HepG2 (cell line): ENCODE data around the gene ETV5. TPM values are rescaled to one million over a fixed set of nuclear protein-coding genes. Genes with fewer than 3 reads are reported as not detected.

Experiments
- ATF7-NPFF ChIP-seq: sonication (generic); formaldehyde crosslinking; IDR thresholded peaks from 2 replicates; pipeline ENCODE4 v1.8.1; 2023; ENCODE audit warnings: mild to moderate bottlenecking, low read depth, missing genetic modification reagents, moderate library complexity
- FOXA3 ChIP-seq: IDR thresholded peaks from 2 replicates; pipeline ENCODE4 v1.6.1; 2016; ENCODE audit warnings: missing genetic modification reagents, missing compliant biosample characterization
- KMT2A ChIP-seq: sonication (generic); formaldehyde crosslinking; IDR thresholded peaks from 2 replicates; pipeline ENCODE4 v1.4.0; 2020; ENCODE audit warnings: missing genetic modification reagents
- NFKBIZ ChIP-seq: IDR thresholded peaks from 2 replicates; pipeline ENCODE4 v1.6.1; 2018; ENCODE audit warnings: missing genetic modification reagents, missing compliant biosample characterization
- NR2C2 ChIP-seq: sonication (generic); formaldehyde crosslinking; IDR thresholded peaks from 2 replicates; pipeline ENCODE4 v1.4.0; 2020; ENCODE audit warnings: missing genetic modification reagents, mild to moderate bottlenecking, moderate library complexity, borderline replicate concordance
- PITX1 ChIP-seq: sonication (generic); formaldehyde crosslinking; IDR thresholded peaks from 2 replicates; pipeline ENCODE4 v1.5.1; 2020; ENCODE audit warnings: mild to moderate bottlenecking, missing genetic modification reagents
- RBM39 ChIP-seq: fragments of 200-400 bp; formaldehyde crosslinking; IDR thresholded peaks from one replicate; pipeline ENCODE4 v1.6.1; 2018; ENCODE audit warnings: antibody characterized with exemption, mild to moderate bottlenecking, low read depth, low read length; ENCODE audit not compliant: poor library complexity, severe bottlenecking
- RFX1 ChIP-seq: fragments of 450-650 bp; IDR thresholded peaks from 2 replicates; pipeline ENCODE4 v1.6.1; 2017
- SALL2 ChIP-seq: sonication (generic); formaldehyde crosslinking; IDR thresholded peaks from 2 replicates; pipeline ENCODE4 v1.8.1; 2023; ENCODE audit warnings: mild to moderate bottlenecking, missing genetic modification reagents, inconsistent platforms
- SETDB1 ChIP-seq: sonication (generic); formaldehyde crosslinking; IDR thresholded peaks from 2 replicates; pipeline ENCODE4 v1.5.1; 2020; ENCODE audit warnings: missing genetic modification reagents, mild to moderate bottlenecking, borderline replicate concordance
- SP1 ChIP-seq, 2 experiments: fragments of 450-650 bp in 1 of 2; sonication (generic) in 1 of 2; formaldehyde crosslinking in 1 of 2; IDR thresholded peaks; 2 replicates each; pipeline versions ENCODE4 v1.4.0 to v1.6.1; 2016 to 2020; ENCODE audit warnings: missing genetic modification reagents in 1 of 2
- TCF12 ChIP-seq, 2 experiments: fragments of 450-650 bp in 1 of 2; sonication (generic) in 1 of 2; formaldehyde crosslinking in 1 of 2; IDR thresholded peaks; 2 replicates each; pipeline versions ENCODE4 v1.6.1 to v1.8.0; 2017 to 2022; ENCODE audit warnings: antibody characterized with exemption in 1 of 2, mild to moderate bottlenecking in 1 of 2, missing genetic modification reagents in 1 of 2, moderate library complexity in 1 of 2
- THYN1 ChIP-seq: sonication (generic); formaldehyde crosslinking; IDR thresholded peaks from 2 replicates; pipeline ENCODE4 v1.8.1; 2023; ENCODE audit warnings: low read depth, mild to moderate bottlenecking, moderate library complexity, missing genetic modification reagents, borderline replicate concordance
- ZBTB38 ChIP-seq: sonication (generic); formaldehyde crosslinking; IDR thresholded peaks from 2 replicates; pipeline ENCODE4 v1.5.1; 2020; ENCODE audit warnings: mild to moderate bottlenecking, missing genetic modification reagents
- polyA plus RNA-seq, 8 experiments: library from polyadenylated mRNA; depleted of rRNA in 3 of 8; stranded (reverse) in 7 of 8; unstranded in 1 of 8; fragments of >200 nt; fragmentation: Illumina TruSeq in 4 of 8; extraction: Trizol in 4 of 8; gene quantifications; 2 replicates each; pipeline versions ENCODE4 v1.2.1 to v1.2.3, GENCODE V29; 2011 to 2016; ENCODE audit warnings: low read depth in 4 of 8, missing spikeins in 1 of 8, mixed read lengths in 1 of 8; ENCODE audit not compliant: insufficient read depth in 1 of 8
- total RNA-seq, 5 experiments: library from RNA; depleted of rRNA; stranded (reverse); fragments of >200 nt; fragmentation: Illumina TruSeq; extraction: Trizol; gene quantifications; 2 replicates each; pipeline ENCODE4 v1.2.3, GENCODE V29; 2016; ENCODE audit warnings: low read depth in 1 of 5
- TF ChIP-seq, protein P1 (sequence below): sonication (generic); formaldehyde crosslinking; IDR thresholded peaks from 2 replicates; pipeline ENCODE4 v1.4.0; 2020; ENCODE audit warnings: low read depth, missing genetic modification reagents
- TF ChIP-seq, protein P2 (sequence below), 2 experiments: sonication (generic) in 1 of 2; formaldehyde crosslinking in 1 of 2; IDR thresholded peaks; 2 replicates each; pipeline versions ENCODE4 v1.6.1 to v1.9.0; 2014 to 2022; ENCODE audit warnings: antibody characterized with exemption in 1 of 2, borderline replicate concordance in 1 of 2, inconsistent platforms in 1 of 2, low read depth in 1 of 2, missing genetic modification reagents in 1 of 2

The ETV5 gene
- total and polyA plus RNA-seq, 2 of the 13 experiments (the other 11 are each of a cell fraction or from before 2014, with no cell fraction given), result 52.9 to 57.2 TPM

DNA sequence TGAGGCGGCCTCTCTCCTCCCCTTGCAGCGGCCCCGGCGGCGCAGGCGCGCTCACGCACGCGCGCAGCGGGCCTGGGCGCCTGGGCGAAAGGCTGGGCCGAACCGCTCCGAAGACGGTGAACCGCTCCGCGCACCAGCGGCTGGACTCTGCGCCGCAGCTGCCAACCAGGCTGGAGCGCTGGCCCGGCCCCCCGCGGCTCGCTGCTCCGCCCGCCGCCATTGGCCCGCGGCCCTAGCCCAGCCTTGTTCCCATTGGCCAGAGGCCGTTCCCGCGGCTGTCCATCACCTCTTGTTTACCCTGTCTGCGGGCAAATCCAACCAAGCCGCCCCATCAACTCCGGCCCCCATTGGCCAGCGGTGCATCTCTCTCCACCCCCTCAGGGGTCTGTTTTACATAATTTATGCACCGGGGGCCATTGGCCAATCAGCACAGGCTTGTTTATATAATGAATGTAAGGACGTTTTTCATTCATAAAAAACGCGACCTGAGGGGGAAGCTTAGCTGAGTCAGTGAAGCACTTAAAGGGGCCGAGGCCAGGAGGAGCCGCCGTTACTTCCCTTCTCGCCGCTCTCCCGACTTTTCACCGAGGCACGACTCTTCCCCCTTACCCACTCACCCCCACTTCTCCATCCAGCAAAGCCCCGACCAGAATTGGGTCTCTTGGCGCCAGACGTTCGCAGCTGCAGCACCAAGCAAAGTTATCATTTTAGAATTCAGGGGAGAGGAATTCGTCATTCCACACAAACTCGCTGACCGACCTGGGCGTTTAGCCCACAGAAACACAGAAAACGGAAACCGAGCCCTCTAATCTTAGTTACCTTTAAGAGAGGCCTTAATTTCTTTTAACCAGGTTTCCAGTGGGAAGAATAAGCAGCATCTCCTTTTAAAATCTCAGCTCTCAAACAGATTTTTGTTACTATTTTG, at the start of gene ETV5 (continued):
- TF ChIP-seq, protein P1, sequence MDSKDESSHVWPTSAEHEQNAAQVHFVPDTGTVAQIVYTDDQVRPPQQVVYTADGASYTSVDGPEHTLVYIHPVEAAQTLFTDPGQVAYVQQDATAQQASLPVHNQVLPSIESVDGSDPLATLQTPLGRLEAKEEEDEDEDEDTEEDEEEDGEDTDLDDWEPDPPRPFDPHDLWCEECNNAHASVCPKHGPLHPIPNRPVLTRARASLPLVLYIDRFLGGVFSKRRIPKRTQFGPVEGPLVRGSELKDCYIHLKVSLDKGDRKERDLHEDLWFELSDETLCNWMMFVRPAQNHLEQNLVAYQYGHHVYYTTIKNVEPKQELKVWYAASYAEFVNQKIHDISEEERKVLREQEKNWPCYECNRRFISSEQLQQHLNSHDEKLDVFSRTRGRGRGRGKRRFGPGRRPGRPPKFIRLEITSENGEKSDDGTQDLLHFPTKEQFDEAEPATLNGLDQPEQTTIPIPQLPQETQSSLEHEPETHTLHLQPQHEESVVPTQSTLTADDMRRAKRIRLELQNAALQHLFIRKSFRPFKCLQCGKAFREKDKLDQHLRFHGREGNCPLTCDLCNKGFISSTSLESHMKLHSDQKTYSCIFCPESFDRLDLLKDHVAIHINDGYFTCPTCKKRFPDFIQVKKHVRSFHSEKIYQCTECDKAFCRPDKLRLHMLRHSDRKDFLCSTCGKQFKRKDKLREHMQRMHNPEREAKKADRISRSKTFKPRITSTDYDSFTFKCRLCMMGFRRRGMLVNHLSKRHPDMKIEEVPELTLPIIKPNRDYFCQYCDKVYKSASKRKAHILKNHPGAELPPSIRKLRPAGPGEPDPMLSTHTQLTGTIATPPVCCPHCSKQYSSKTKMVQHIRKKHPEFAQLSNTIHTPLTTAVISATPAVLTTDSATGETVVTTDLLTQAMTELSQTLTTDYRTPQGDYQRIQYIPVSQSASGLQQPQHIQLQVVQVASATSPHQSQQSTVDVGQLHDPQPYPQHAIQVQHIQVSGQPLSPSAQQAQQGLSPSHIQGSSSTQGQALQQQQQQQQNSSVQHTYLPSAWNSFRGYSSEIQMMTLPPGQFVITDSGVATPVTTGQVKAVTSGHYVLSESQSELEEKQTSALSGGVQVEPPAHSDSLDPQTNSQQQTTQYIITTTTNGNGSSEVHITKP (CRISPR knock-in tag), result 0 out of 2 replicates have a peak, but pooled peaks have one; percentile 68
- no peak for TF ChIP-seq NFKBIZ (CRISPR knock-in tag)
- TF ChIP-seq NR2C2, result no peak
- peak; percentile 13; the same call in 1 of the 2 replicates for TF ChIP-seq PITX1 (CRISPR knock-in tag)
- peak; percentile 85 for TF ChIP-seq FOXA3 (CRISPR knock-in tag)
- no peak for TF ChIP-seq SETDB1 (CRISPR knock-in tag)
- TF ChIP-seq KMT2A (CRISPR knock-in tag), result peak; percentile 47; the same call in 1 of the 2 replicates
- TF ChIP-seq, protein P2, sequence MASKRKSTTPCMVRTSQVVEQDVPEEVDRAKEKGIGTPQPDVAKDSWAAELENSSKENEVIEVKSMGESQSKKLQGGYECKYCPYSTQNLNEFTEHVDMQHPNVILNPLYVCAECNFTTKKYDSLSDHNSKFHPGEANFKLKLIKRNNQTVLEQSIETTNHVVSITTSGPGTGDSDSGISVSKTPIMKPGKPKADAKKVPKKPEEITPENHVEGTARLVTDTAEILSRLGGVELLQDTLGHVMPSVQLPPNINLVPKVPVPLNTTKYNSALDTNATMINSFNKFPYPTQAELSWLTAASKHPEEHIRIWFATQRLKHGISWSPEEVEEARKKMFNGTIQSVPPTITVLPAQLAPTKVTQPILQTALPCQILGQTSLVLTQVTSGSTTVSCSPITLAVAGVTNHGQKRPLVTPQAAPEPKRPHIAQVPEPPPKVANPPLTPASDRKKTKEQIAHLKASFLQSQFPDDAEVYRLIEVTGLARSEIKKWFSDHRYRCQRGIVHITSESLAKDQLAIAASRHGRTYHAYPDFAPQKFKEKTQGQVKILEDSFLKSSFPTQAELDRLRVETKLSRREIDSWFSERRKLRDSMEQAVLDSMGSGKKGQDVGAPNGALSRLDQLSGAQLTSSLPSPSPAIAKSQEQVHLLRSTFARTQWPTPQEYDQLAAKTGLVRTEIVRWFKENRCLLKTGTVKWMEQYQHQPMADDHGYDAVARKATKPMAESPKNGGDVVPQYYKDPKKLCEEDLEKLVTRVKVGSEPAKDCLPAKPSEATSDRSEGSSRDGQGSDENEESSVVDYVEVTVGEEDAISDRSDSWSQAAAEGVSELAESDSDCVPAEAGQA (IDR thresholded peaks at IDR 0.05; ENCODE audit: low read depth), result no peak
- TF ChIP-seq, protein P2 (CRISPR knock-in tag; IDR thresholded peaks at IDR 0.05; ENCODE audit: borderline replicate concordance), result peak; percentile 68; the same call in 1 of the 2 replicates
- no peak for TF ChIP-seq RBM39
- TF ChIP-seq ZBTB38 (CRISPR knock-in tag), result 0 out of 2 replicates have a peak, but pooled peaks have one; percentile 20
- TF ChIP-seq RFX1, result no peak
- no peak for TF ChIP-seq THYN1 (CRISPR knock-in tag)
- TF ChIP-seq SALL2 (CRISPR knock-in tag), result 0 out of 2 replicates have a peak, but pooled peaks have one; percentile 23
- no peak for TF ChIP-seq TCF12 (IDR thresholded peaks at IDR 0.05)
- 0 out of 2 replicates have a peak, but pooled peaks have one; percentile 48 for TF ChIP-seq TCF12 (CRISPR knock-in tag; IDR thresholded peaks at IDR 0.05)
- TF ChIP-seq SP1 (IDR thresholded peaks at IDR 0.05), result no peak
- TF ChIP-seq SP1 (CRISPR knock-in tag; IDR thresholded peaks at IDR 0.05), result no peak
- TF ChIP-seq ATF7-NPFF (CRISPR knock-in tag), result peak; percentile 84; the same call in 1 of the 2 replicates
